Cortex of kidney (tissue), 1 donor: ENCODE results near the gene THEMIS.
"Not testable (repeated sequence)": the region's sequence is repeated elsewhere in the genome, so short reads cannot be mapped to it uniquely, and the experiment has no call there.

Experiments used
- DNase-seq: peaks from one replicate; lab custom pipeline; 2025; lab: John Stamatoyannopoulos, UW

THEMIS gene, protein sequence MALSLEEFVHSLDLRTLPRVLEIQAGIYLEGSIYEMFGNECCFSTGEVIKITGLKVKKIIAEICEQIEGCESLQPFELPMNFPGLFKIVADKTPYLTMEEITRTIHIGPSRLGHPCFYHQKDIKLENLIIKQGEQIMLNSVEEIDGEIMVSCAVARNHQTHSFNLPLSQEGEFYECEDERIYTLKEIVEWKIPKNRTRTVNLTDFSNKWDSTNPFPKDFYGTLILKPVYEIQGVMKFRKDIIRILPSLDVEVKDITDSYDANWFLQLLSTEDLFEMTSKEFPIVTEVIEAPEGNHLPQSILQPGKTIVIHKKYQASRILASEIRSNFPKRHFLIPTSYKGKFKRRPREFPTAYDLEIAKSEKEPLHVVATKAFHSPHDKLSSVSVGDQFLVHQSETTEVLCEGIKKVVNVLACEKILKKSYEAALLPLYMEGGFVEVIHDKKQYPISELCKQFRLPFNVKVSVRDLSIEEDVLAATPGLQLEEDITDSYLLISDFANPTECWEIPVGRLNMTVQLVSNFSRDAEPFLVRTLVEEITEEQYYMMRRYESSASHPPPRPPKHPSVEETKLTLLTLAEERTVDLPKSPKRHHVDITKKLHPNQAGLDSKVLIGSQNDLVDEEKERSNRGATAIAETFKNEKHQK

DNA sequence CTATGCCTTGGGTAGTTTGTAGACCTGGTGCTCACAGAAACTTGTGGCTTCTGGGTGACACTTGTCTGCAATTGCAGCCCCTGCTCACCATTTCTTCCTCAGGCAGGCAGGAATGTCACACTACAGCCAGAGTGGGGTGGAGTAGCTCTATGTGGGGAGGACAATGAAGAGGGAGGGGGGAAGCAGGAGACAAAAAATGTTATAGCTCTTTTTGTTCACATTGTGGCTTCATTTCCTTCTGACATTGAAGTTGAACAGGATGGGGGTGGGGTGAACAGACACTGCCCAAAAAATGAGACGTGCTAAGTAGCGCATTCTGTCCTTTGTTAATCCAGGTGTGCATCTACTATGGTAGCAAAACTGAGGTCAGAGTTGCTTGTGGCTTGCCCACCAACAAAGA, at the start of gene THEMIS:
Gene THEMIS (minus strand): TSS at position 124 of the 400 bp plus-strand sequence. CDS start 126 bp downstream, outside the sequence.
- no peak for DNase-seq

DNA sequence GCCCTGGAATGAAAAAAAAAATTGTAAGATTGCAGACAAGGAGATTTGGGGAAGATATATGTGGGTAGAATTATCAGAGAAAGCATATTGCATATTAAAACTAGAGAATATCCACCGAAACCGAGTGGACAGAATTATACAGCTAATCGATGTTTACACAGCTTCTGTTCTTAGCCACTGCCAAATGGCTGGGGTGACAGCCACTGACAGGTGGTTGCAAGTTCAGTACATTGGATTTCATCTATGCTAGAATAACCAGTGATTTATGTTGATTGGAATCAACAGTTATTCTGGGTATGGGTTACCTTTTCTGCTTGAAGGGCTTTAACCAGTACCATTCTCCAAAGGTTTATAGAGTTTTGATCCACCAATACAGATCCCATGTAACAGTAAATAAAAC, 48.4 kb upstream of the THEMIS start:
- no peak for DNase-seq

DNA sequence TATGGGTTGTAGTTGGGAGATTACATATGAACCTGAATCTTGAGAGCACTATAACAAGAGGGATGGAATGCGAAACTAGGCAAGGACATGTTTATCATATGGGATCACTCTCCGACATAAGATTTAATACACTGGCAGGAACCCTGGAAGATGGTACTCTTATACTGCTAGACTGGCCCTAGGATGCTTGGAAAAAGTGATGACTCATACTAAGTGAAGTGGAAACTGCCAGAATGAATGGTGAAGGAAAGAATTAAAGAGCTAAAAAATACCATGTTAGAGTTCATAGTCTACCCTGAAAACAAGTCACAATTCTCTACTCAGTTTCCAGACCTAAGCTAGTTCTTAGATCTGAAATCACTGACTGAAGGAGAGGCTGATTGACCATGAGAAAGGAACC, 45.5 kb upstream of the THEMIS start:
- DNase-seq, result no peak

DNA sequence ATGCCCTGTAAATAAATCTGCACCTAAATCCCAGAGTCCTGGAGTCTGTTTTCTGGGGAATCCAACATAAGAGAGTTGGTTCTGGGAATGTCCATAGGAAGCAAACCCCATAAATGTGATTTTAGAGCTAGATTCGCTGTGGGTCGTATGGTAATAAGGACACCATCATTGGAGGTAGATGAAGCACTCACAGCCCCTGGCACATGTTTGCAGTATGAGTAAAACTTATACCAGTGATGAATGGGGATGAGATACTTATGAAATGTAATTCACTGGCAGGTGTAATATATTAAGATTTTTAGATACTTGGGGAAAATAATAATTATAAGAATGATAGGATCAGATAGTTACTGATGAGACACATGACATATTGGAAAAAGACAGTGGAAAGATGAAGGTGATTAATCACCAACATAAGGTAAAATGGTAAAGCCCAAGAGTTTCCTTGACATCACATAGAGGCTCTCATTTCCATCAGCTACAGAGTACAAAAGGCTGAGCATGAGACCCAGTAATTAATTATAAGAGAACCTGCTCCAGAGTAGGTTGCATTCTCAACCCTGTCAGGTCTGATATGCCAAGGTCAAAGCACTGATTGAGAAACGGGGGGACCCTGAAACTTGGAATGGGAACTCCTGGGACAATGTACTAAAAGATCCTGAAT, 44.7 kb upstream of the THEMIS start:
- DNase-seq, result no peak

DNA sequence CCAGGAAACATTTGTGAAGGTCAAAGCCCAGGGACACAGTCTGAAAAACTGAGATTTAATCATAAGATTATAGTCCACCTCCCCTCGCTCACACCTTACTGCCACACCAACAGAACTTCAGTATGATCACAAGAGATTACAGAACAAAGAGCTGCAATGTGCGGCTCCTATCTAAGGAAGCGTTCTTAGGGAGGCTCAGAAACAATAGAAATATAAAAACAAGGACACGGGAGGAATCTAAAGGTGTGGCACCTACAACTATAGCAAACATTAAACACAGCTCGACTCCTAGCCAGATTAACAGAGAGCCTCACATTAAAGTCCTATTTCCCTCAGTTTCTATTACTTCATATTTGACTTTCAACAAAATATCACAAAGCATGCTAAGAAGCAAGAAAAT, 40.4 kb upstream of the THEMIS start:
- DNase-seq, result no peak

DNA sequence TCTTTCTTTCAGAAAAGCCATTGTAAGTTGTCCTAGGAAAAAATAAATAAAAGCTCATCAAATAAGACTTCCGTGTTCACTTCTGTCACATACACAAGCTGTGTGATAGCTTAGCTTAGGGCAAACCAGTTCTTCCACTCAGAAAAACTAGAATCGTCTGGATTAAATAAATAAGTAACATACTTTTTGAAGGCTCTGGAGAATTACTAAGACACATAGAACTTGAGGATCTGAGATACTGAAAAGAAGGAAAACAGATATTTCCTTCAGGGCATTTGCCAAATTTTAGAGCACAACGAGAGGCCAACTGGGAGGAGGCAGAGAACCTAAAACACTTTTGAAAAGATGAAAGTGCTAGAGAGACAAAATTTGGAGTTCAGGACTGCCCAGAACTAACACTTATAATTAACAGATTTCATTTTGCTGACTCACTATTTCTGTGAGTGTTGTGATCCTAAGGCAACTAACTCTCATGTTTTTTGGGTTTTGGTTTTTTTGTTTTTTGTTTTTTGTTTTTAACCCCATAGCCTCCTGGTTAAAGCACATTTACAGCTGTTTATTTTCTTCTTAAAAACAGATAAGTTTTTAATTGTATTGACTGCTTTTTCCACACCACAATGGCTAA, 38.7 kb upstream of the THEMIS start:
- no peak for DNase-seq

DNA sequence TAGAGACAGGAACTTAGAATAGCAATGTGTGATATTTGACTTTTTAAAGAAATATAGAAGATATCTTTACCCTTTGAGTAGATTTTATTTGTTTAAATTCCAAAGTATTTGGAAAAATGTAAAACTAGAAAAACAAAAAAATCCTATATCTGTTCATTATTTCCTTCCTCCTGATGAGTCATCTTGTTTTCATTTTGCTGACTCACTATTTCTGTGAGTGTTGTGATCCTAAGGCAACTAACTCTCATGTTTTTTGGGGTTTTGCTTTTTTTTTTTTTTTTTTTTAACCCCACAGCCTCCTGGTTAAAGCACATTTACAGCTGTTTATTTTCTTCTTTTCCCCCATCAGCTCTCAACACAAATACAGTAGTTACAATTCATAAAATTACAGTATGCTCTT, 37.8 kb upstream of the THEMIS start:
- no peak for DNase-seq

DNA sequence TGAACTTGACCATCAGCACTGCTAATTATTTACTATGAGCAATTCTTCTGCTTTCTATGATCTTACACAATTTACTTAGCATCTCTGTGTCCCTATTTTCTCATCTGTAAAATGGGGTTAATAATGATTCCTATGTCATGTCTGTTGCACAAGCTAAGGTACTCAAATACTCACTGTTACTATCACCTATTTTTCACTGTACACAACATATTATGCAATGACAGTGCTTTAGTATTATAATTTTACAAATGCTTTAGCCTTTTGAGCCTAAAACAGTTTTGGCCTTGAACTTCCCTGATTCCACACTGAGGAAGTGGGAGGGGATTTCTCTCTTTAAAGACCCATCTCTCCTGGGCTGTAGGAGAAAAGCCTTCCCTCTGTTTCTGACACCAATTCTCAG, 36.9 kb upstream of the THEMIS start:
- no peak for DNase-seq

DNA sequence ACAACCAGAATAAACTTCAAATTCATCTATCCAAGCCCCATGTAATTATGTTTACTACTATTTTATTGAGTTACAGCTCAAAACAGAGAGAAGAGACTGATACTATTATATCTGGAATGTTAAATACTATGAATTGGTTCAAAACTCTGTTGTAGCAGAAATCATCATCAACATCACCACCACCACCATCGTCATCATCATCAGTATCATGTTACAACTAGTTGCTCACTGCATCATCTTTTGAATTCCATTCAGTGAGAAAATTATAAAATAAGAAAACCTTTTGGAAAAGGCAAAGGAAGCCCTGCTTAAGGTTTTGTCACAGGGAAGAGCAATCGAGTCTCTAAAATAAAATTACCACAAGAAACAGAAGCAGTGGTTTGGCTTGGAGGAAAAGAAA, 36.2 kb upstream of the THEMIS start:
- no peak for DNase-seq

DNA sequence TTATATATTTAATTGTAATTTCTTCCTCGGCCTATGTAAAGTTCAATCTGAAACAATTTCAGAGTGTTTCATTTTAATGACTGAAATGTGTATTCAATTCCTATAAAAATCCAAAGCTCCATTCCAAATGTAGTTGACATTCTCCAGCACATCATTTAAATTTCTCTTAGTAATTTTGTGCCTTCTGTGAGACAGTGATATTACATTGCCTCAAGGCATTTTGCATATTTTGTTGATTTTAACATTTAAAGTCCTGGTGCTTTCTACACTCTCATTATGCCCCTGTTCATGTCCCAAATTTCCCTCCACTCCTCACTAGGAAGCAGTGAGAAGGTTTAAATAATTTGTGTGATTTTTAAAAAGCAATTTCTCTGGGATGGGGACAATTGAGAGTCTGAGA, 34.1 kb upstream of the THEMIS start:
- DNase-seq, result no peak

DNA sequence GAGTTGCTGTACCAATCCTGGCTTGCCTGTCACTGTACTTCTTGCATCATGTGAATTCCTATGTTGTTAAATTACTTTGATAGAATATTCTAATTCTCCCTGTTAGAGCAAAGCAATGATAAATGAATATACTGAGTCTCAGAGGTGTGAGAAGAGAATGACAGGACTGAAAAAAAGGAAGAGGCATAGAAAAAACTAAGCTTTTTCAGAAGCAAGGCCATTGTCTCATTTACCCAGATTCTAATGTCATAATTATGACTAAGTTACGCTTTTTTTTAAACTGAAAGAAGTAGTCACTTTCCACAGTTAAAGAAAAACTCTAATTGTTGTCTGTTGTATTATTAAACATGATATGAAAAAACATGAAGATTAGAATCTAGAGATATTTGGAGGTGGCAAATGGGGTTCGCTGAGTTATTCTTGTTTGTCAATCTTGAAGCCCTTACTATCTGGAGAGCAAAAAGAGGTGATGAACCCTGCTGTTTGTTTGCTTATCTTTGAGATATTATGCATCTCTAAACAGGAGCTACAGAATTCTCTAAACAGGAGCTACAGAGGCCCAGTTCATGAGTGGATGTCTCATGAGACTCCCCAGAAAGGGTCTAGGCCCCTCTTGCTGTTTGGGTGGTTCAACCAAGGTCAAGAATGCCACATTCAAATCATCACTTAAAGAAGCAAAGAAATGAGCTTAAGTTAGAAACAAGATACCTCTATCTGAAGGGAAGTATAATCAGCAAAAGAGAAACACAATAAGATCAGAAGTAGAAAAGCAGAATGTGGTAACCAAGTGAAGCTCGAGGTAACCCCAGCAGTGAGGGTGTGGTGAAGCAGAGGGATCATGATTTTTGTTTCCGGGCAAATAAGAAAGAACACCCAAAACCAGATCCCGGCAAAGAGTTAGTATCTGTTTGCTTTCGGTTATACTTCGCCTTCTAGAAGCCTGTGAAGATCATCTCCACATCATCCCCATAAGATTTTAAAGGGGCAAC, 33.3 kb upstream of the THEMIS start:
- no peak for DNase-seq

DNA sequence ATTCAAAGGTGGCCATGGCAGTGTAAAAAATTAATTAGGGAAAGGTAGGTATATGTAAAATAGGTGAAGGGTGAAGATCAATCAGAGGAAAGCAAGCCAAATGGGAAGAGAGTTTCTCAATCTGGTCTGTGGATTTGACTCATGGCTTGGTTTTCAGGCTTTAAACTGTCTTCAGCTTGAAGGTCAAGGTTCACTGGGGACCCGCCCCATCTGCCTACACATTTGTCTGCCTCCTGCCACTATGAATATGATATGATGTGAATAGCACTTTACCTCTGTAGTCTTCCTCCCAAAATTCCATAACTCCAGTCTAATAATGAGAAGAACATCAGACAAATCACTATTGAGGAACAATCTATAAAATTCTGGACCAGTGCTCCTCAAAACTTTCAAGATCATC, 32.3 kb upstream of the THEMIS start:
- no peak for DNase-seq

DNA sequence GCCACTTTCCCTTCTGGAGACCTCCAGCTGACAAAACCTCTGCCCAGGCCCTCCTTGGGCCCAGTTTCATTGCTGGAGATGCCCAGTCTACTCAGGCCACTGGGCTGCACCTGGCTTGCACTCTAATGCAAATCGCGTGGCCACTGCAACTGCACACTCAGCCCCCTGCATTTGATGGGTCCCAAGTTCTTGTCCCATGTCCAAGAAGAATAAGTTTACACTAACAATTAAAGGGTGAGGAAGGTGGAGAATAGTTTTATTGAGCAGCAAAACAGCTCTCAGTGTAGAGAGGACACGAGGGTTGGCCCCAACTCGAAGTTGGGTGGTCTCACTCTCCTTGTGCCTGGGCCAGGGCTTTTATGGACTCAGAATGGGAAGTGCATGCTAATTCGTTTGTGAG, 31.9 kb upstream of the THEMIS start:
- DNase-seq, result no peak

DNA sequence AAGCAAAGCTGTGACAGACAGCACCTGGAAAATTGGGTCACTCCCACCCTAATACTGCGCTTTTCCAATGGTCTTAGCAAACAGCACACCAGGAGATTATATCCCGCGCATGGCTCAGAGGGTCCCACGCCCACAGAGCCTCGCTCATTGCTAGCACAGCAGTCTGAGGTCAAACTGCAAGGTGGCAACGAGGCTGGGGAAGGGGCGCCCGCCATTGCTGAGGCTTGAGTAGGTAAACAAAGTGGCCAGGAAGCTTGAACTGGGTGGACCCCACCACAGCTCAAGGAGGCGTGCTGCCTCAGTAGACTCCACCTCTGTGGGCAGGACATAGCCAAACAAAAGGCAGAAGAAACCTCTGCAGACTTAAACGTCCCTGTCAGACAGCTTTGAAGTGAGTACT, 25.6 kb upstream of the THEMIS start:
- not testable (repeated sequence) for DNase-seq

DNA sequence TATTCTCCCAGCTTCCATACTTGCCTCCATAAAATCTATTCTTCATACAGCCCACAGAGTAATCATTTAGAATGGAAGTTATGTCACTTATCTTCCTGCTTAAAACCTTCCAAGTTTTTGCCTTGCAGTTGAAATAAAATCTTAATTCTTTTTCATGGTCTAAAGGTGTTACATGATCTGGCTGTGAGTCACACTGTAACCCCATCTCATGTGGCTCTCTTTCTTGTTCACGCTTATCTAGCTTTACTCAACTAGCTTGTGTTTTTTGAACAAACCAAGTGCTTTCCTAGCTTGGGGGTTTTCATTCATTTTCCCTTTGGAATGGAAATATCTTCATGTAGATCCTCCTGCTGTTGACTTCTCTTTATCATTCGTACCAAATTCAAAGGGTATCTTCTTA, 23.6 kb upstream of the THEMIS start:
- no peak for DNase-seq

DNA sequence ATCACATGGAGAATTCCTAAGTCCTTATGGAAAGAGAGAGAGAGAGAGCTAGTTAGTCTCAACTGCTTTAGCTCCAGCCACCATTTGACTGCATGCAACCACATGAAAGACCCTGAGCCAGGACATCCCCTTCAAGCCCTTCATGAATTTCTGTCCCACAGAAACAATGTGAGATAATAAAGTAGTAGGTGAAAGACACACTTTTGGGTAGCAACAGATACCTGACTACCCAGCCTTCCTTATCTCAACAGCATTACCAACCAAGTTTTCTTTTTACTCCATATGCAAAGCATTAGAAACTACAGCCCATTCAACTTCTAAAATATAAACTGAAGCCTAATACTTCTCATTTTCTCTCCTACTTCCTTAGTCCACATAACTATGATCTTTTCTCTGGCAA, 23.2 kb upstream of the THEMIS start:
- no peak for DNase-seq

DNA sequence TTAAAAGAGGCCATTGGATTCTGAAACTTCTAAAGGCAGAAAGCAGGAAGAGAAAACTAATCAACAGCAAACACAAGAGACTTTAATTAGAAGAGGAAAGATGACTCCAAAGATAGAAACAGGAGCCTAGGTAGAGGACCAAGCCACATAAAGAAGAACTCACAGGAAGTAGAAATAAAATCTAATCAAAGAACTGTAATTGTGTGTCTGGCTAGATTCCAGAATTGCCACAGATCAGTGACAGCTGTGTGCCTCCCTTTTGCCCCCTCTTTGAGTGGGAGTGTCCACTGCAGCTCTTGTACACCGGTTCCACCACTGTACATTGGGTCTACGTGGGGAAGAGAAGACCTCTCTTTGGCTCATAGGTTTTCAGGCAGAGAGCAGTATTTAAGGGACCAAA, 22.3 kb upstream of the THEMIS start:
- DNase-seq, result no peak

DNA sequence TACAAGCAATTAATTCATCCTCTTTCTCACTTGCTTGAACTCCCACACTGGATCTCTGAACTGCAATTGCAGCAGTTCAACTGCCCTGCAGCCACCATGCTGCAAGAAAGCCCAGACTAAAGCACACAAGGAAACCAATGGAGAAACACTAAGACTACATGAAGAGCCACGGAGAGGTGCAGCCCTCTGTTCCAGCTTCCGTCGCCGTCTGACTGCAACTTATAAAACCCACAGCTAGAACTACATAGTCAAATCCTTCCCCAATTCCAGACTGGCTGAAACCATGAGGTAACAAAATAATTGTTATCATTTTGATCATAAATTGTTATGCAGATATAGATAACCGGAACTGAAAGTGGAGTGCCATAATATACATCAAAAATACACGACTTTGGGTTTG, 21.1 kb upstream of the THEMIS start:
- no peak for DNase-seq

DNA sequence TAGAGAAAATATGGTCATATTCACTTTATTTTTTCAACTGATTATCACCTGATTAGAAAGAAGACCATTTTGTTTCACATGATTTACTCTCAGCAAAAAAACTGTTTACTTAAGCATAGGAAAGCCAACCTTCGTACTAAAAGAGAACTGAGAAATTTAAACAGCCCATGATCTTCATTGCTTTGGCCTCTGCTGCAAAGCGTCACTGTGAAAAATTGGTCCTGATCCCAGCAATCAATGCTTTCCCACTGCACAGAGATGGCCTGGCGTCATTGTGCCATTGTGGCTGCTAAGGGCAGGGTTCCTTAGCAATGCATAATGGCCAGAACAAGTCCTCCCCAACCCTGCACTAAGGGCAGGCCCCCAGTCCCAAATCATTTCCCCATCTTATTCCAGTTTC, 19.9 kb upstream of the THEMIS start:
- no peak for DNase-seq

DNA sequence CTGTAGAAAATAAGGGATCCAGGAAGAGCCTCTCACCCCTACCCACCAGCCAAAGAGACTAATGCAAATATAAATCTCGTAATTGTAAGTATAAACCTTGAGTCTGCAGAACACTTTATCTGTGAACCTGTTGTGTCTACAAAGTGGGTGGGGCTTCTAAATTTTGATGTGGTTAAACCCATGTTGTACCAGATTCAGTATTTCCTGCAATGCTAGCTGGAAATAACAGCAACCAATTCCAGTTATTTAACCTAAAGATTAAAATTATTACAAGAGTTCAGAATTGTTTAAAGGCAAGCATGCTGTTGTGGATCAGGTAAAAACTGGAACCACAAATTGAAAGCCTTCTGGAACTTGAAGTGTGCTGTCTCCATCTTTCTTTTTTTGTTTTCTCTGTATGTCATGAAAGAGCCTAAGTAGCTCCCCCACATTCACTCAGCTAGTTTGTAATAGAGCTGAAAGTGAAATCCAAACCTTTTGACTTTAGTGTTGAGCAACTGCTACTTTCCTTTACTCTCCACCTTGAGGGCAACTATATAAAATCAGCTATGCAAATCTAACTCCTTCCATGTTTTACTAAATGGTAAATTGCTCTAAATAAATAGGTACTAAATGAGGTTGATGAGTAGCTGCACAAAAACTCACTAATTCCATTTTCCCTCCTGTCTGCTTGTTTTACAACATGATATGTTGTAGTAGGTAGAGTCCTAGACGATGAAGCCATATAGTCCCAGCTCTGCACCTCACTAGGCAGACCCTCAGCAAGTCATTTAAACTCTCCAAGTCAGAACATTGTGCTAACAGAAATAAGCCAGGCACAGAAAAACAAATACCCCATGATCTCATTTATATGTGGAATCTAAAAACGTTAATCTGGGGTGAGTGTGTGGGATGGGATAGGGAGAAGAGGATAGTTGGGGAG, 17.9 kb upstream of the THEMIS start:
- DNase-seq, result no peak
